GM10266 (cell line): ENCODE results near the gene ABR.

Experiments used
- DNase-seq: peaks from one replicate; pipeline ENCODE4 v3.0.0; 2012; ENCODE audit errors: extremely low spot score
- CTCF ChIP-seq: IDR thresholded peaks from 2 replicates; pipeline ENCODE4 v1.5.1; 2012; ENCODE audit warnings: mild to moderate bottlenecking, low read depth; ENCODE audit not compliant: control insufficient read depth, insufficient read depth; ENCODE audit errors: missing control alignments

ABR gene

DNA sequence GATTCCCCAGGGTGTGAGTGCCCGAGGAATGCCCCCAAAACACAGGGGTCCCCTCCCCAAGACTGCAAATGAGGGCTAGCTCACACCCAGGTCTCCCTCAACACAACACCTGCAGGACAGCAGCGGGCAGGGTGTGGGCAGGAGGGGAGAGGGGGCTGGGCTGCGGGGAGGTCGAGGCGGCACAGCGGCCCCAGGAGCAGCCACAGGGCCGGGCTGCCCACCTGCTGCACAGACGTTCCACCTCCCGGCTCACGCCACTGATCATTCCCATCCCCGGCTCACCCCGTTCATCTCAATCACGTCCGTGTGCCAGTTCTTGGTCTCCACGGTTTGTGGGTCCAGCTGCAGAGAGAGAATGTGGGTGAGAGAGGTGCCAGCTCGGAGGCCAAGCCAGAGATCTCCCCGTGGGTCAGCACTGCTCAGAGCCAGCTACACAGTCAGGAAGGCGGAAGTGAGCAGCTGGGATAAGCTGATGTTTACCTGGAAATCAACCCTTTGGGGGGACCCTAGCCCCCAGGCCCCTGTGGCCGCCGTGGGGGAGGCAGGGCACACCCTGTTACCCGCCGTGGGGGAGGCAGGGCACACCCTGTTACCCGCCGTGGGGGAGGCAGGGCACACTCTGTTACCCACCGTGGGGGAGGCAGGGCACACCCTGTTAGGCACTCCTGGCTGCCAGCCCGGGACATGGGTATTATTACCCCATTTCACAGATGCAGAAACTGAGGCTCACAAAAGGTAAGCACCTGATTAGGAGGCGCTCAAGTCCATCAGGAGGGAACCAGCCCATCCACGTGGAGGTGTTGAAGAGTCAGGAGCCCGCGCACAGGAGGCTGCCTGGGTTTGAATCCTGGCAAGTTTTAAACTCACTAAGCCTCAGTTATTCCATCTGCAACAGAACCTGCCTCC is 166.7 kb downstream of the ABR start:
- DNase-seq, result no peak
- no peak for TF ChIP-seq CTCF

DNA sequence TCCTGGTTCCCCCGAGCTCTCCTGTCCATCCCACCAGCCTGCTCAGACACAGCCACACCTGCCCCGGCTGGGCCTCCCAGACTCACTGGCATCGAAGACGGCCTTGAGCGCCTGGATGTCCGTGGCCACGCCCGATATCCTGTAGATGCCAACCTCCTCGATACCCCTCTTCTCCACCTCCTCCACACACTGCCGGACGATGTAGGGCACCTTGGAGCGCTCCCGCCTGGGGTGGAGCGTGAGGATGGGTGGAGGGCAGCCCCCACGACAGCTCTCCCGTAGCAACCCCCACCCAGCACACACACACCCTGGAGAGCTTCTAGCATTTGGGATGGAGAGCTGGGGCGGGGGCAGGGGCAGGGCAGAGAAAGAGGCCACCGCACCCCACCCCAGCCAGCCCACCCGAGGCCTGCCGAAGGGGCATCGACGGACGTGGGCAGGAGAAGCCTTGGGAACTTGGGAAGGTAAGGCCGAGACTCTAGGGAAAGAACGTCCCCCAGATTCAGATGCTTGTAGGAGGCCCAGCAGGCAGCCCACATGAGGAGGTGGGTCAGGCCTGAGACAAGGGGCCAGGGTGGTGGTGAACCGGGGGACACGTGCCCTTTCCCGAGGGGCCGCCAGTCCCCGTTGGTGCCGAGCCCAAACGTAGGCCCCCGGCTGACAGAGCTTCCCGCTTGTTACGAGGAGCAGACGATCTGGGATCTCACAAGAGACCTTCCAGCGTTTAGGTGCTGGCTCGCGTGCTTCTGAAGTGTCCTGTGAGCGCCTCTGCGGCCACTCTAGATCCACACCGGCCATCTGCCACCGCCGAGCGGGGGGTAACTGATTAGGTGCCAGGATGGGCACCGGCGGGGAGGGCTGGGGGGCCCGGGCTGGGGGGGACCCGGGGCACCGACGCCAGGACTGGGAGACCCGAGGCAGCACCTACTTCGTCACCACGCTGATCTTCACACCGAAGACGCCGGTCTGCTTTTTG is 167.7 kb downstream of the ABR start:
- DNase-seq, result no peak
- TF ChIP-seq CTCF, result no peak

- no peak for TF ChIP-seq CTCF
- no peak for DNase-seq
Observed at GRCh38 chr17:1011138-1011537, 168.6 kb downstream of the ABR start.

GRCh38 chr17:1010586-1010985 is 169.2 kb downstream of the ABR start:
- DNase-seq, result no peak
- TF ChIP-seq CTCF, result no peak

- TF ChIP-seq CTCF, result no peak
- DNase-seq, result no peak
Observed at GRCh38 chr17:1010086-1010450, 169.7 kb downstream of the ABR start.

GRCh38 chr17:1009229-1010085 is 170.3 kb downstream of the ABR start:
- no peak for TF ChIP-seq CTCF
- no peak for DNase-seq
